Activated T-cell treated with anti-CD3 and anti-CD28 coated beads, Interleukin-2, amount 50 U/mL, for 48 hours (primary cell): Measurements from ENCODE around the gene TIAM2.
"Not testable (repeated sequence)": the region's sequence is repeated elsewhere in the genome, so short reads cannot be mapped to it uniquely, and the experiment has no call there.

ENCODE experiments used
- DNase-seq, 2 experiments: peaks; one replicate each; pipeline ENCODE4 v3.0.0-alpha.2; 2020

Gene TIAM2

GRCh38 chr6:155268088-155268867, 273.2 kb downstream of the TIAM2 start:
- not testable (repeated sequence) for DNase-seq

- DNase-seq, result no peak
These were observed 274.6 kb downstream of the TIAM2 start for GRCh38 chr6:155269765-155270164.

- no peak for DNase-seq
These were observed 275.5 kb downstream of the TIAM2 start for GRCh38 chr6:155270561-155271091.

GRCh38 chr6:155271145-155271544, 276.0 kb downstream of the TIAM2 start:
- no peak for DNase-seq

DNA sequence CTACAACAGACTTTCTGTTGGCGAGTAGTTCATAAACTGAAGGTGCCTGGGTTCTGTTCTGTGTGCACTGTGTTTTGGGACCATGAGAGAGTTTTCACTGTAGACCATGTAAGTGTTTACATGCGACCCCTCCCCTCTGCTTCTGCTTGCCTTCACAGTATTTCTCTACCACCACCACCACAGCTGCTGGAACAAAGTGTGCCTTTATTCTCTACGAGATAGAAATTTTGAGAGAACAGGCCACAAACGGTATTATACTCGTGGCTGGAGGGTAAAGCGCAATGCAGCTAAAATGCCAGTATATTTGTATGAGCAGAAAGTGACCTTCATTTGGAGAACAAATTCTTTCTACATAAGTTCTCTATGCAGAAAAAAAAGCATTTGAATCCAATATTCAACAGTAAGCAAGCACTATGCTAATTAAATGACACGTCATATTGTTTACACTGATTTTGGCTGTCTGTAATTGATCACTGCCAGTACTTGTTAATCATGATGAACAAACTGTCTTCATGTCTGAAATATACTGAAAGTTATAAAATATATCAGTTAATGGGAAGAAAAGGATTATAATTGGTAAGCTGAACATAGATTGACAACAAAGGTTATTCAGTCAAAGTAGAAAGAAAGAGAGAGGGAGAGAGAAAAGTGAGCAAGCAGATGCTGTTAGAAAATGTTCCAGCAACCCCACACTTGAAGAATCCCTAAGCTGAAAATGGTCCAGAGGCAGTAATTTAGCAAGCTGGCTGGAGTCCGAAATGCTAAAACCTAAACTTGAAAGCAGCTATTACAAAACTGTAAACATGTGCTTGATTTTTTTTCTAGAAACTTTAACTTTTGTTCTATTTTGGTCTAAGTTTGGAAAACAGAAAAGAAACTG, 277.5 kb downstream of the TIAM2 start:
- DNase-seq, result no peak

GRCh38 chr6:155273431-155273830, 278.3 kb downstream of the TIAM2 start:
- DNase-seq, result no peak

DNA sequence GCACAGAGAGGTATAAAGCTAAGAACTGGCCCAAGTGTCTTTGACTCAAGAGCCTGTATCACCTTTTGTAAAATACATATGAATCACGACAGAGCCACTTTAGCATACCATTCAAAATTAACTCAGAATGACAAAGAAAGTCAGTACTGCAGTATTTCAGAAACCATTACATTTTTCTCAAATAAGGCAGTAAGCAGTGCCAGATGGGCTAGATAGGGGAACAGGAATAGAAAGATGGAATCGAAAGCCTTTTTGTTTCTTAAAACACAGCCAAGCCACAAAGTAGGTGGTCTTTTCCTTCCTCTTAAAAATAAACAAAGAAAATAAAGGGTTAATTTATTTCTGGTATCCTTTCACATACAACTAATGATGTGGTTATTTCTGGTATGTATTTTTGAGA, 279.0 kb downstream of the TIAM2 start:
- no peak for DNase-seq

GRCh38 chr6:155274533-155274932, 279.4 kb downstream of the TIAM2 start:
- DNase-seq, result no peak

GRCh38 chr6:155275808-155276480, 280.8 kb downstream of the TIAM2 start:
- DNase-seq, result no peak

- no peak for DNase-seq
These were observed 281.5 kb downstream of the TIAM2 start for GRCh38 chr6:155276638-155277037.

DNA sequence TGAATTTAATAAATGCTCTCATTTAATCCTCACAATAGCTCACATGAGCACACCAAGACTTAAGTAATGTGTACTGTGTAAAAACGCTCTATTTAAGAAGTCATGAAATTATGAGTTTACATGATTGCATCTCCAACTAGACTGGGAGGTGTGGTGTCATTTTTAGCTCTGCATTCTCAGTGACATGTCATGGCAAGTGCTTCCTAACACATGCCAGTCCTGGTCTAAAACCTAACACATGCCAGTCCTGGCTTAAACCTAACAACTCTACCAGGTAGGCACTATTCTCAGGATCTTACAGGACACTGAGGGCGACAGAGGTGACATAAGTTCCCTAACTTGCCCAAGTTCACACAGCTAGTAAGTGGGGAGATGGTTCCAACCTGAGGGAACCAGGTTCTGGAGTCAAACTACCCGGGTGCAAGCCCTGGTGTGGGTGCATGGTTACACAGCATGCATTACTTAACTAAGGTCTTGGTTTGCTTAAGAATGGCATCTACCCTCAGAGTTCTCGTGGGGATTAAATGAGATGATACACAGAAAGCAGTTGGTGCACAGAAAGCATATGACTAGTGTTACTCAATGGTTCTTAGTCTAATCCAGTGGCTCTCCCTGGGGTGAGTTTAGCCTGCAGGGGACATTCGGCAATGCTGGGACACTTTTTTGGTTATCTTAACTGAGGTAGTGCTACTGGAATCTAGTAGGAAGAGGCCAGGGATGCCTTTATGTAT, 283.4 kb downstream of the TIAM2 start:
- DNase-seq, result no peak

DNA sequence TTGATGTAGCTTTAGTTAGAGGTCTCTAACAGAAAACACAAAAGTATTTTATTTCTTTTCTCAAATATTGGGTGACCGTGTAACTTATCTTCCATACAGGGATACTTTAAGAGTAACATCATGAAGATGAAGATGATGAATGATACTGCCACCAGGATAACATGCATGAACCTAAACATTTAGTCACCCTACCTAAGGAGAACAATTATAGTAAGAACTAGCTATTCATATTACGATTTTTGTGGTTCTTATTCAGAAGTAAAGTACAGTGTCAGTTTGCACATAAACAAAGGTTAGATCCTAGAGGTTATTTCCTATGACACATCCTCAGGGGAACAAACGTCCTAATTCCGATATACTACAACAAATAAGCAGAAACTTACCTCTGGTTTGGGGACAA, 289.7 kb downstream of the TIAM2 start:
- no peak for DNase-seq

DNA sequence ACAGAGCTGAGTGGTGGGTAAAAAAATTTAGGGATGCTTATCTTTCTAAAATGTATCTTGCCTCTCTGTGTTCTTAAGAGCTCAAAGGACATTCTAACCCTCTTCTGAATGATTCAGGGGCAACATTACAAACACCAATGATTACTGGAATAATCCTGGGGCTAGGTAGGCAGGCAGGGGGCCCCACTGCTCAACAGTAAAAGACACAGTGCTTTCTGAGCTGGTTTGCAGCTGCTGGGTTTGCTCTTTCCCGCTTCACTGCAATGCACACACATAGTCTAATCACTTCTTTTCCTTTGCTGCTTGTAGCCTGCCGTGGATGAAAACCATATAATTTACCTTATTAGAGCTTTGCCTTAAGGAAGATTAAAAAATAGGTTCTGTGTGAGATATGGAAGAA, 292.6 kb downstream of the TIAM2 start:
- no peak for DNase-seq

DNA sequence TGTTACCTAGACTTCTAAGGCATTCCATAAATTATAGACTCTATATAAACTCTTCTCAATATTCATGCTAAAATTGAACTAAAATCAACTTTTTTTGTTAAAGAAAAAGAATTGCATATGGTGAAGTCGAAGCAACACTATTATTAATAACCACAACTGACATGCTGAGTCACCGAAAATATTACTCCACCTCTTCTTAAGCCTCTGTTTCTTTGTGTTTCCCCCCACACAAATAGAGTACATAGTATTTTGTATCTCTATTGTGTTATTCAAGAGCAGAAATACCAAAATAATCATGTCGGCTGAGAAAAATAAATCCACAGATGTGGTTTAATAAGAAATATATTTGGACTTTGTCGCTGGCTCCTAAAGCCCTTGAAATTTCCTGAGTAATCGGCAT, 295.4 kb downstream of the TIAM2 start:
- DNase-seq, result no peak

GRCh38 chr6:155291291-155291690, 296.2 kb downstream of the TIAM2 start:
- no peak for DNase-seq

DNA sequence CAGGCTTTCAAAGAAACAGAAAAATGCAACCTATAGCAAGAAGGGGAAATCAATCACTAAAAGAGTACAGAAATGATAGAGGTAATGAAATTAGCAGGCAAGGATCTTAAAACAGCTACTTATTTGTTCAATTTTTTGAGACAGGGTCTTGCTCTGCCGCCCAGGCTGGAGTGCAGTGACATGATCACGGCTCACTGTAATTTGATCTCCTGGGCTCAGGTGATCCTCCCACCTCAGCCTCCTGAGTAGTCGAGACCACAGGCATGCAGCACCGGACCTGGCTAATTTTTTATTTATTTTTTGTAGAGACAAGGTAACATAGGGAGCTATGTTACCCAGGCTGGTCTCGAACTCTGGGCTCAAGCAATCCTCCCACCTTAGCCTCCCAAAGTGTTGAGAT, 297.6 kb downstream of the TIAM2 start:
- DNase-seq, result no peak

DNA sequence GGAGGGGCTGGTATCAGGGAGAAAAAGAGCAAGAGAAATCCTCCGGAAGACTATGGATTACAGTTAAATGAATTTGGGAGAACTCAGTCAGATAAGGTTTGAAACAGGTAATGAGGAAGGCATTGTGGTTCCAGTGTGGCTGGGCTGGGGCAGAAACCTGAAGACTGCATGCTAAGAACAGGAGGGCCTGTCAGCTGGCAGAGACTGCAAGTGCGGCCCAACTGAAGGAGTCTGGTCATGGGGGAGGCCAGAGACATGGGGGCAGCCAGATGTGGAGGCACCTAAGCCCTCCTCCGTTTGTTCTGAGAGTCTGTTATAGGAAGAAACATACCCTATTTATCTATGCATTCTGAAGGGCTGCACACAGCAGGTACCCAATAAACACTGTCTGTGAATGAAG, 302.6 kb downstream of the TIAM2 start:
- no peak for DNase-seq

DNA sequence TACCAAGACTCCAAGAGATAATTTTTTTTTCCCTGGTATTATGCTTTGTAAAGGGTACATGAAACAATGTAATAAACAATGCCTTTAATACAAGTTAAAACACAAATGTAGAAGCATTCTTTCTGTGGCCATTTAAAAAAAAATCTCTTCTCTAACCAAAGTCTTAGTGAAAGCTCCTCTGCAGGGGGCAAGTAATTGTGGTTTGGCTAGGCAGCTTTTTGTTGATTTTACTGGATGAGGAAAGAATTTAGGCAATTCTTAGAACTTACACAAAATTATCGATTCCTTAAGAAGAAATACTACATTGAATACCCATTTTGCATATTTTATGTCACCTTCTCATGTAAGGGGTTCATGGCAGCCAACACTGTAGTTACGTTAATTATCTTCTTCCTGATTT, 306.8 kb downstream of the TIAM2 start:
- DNase-seq, result no peak

GRCh38 chr6:155303361-155303870, 308.3 kb downstream of the TIAM2 start:
- DNase-seq, result no peak

- DNase-seq, result no peak
These were observed 311.8 kb downstream of the TIAM2 start for GRCh38 chr6:155306958-155307357.
